CD4-positive, alpha-beta T cell treated with Interleukin-4 for 4 hours (primary cell): ENCODE data around the gene UPK1B.
A peak's percentile ranks its signal among the peaks of the same experiment; 100 is the strongest.
"Not testable (repeated sequence)": the region's sequence is repeated elsewhere in the genome, so short reads cannot be mapped to it uniquely, and the experiment has no call there.

Experiments
- DNase-seq: peaks from one replicate; pipeline ENCODE4 v3.0.0-alpha.2; 2020

UPK1B gene

GRCh38 chr3:119227070-119227850 is 53.9 kb downstream of the UPK1B start:
- DNase-seq = no peak

DNA sequence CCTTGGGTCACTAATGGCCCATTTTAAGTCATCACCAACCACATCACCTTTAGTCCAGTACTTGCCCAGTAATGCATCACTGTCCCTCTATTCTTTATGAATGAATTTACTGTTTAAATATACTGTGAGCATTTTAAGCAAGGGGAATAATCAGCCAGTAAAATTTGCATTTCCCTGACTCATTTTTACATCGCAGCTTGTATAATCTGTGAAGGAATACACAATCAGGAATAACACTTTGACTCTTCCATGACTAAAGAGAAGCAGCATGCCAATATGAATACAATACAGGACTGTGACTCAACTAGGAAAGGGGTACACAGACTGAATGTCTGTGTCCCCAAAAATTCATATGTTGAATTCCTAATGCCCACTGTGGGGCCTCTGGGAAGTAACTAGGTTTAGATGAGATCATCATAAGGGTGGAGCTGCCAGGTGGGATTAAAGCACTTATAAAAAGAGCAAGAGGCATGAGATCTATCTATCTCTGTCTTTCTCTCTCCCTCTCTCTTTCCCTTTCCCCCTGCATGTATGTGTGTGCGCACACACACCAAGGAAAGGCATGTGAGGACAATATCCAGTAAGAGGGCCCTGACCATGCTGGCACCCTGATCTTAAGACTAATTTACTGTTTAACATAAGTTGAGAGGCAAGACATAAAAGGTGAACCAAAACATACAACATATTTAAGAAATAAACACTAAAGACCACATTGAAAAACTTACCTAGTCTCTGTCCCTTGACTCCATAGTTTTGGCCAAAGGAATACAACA is 55.2 kb downstream of the UPK1B start:
- DNase-seq = no peak

DNA sequence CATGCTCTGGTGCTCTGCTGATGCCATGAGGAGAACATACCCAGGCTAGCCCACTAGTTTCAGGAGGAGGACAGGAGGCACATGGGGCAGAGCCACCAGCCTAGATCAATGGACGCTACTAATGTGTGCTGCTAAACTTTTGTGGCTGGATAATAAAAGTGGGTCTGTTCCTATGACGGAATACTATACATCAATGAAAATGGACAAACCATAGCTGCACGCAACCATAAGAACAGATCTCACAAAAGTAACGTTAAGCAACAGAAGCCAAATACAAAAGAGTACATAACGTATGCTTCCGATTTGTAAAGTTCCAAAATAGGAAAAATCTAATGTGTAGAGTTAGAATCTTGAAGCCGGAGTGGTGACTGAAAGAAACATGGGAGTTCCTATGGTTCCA is 55.8 kb downstream of the UPK1B start:
- DNase-seq = no peak

- DNase-seq = no peak
These were observed 56.7 kb downstream of the UPK1B start for GRCh38 chr3:119230071-119230470.

DNA sequence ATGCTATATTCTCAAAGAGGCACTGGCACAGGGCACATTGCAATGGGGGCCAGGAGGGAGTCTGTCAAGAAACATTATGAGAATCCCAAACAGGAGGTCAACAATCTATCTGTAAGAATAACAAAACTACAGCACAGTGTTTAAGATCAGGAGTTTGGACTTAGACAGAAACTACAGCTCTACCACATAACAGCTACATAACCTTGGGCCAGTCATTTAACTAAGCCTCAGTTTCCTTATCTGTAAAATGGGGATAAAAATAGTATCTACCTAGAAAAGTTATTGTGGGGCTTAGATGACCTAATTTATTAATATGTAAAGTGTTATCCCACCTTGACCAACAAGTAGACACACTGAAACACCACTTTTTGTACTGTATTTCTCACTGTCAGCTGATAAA is 57.3 kb downstream of the UPK1B start:
- no peak for DNase-seq

- DNase-seq = no peak
These were observed 61.2 kb downstream of the UPK1B start for GRCh38 chr3:119234610-119235009.

DNA sequence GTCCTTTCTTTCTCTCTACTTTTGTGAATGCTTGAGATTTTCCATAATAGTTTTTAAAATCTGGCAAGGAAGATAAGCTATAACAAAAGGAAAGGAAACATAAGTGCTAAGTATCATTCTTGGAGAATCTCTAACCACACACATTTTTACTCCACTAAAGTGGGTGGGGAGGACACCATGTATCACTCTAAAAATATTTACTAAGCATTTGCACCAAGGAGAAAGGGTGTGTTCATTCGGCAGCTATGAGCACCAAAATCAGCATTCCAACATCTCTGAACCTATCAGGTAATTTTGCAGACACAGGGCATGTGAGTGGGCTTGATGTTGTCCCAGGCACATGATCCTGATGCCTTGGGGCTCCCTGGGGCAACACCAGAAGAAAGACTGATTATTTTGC is 61.8 kb downstream of the UPK1B start:
- no peak for DNase-seq

GRCh38 chr3:119236756-119237155 is 63.4 kb downstream of the UPK1B start:
- DNase-seq = peak; percentile 30

- DNase-seq = no peak
These were observed 63.9 kb downstream of the UPK1B start for GRCh38 chr3:119237299-119237698.

DNA sequence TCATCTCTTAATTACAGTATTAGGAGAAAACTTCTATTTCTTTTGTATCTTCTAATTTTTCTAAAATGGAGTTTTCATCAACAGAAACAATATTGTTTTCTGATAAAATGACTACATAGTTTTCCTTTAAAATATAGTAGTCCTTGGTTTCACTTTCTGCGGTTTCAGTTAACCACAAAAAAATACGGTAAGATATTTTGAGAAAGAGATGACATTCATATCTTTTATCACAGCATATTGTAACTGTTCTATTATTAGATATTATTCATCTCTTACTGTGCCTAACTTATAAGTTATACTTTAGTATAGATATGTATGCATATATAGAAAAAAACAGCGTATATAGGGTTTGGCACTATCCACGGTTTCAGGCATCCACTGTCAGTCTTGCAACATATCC is 65.0 kb downstream of the UPK1B start:
- DNase-seq = peak; percentile 36

DNA sequence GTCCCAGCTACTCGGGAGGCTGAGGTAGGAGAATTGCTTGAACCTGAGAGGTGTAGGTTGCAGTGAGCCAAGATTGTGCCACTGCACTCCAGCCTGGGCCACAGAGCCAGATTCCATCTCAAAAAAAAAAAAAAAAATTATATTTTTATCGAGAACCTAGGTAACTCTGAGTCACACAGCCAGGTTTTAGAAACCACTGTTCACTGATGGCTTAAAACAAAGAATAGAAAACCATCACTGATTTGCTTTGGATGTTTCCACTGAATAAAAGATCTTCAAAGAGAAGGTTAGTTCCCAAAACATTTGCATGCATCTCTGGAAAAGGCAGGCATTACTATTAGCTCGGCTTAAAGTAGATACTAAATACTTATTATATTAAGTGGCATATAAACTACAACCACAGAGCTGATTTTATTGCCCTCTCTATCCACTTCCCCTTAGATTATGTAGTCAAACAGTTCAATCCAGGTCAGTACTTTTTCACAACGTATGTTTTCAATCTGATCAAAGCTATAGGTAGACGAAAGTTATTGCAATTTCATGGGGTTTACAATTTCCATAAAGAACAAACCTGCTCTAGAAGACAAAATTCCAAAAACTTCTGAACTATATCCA is 65.9 kb downstream of the UPK1B start:
- DNase-seq = peak; percentile 28

DNA sequence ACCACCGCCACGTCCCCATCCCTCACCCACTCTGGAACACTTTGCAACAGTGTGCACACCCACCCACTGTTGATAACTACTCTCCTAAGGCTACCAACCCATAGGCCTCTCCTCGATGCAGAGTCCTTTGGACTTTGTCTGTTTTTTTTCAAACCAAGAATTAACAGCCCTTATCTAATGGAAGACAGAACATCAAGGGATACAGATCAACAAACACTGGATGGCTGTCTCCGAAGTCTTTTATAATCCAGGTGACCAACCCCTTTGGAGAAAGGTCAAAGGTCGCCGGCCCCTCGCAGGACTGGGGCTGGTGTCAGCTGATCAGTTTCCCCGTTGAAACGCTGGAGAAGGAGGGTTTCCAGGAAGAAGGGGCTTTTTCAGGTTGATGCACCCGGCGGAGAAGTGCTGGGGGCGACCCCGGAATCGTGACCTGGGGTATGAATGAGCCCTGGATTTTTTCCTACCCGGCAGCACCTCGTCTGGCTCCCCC is 66.7 kb downstream of the UPK1B start:
- DNase-seq = no peak

DNA sequence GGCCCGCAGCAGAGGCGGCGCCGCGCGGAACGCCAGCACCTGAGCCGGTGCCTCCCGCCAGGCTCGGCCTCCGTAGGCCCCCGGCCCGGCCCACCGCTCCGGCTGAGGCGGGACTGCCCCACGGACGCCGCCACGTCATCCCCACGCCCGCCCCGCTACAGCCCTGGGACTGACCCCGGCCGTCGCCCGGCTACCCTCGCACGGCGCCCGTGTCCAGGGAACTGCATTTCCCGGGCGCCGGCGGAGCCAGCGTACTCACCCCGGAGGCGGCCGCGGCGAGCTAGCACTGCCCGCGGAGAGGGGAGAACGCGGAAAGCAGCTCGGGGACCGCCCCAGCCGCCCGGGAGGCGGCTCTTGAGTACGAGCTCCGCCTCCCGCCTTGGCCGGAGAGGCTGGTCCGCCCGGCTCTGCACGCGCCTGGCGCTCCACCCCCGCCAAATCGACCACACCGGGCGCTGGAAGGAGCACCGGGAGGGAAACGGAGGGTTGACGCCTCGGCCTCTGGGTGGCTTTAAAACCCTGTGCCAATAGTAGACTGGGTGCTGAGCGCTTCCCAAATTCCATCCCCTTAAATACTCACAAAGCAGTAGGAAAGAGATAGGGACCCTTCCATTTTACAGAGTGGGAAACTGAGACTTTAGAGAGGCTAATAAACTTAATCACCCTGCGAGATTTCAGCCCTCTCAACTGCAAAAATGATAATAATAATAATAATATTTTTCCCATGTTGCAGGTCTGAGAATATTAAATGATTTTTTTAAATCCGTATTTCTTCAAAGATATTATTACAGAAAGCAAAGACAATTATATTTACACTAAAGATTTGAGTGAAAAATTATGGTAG is 67.4 kb downstream of the UPK1B start, which contains the start of gene B4GALT4:
Gene B4GALT4 (minus strand): TSS at position 288 of the 844 bp plus-strand sequence. CDS start 10,779 bp downstream, outside the sequence.
- DNase-seq = peak; percentile 61

GRCh38 chr3:119242387-119243057 is 69.1 kb downstream of the UPK1B start:
- DNase-seq = not testable (repeated sequence)

DNA sequence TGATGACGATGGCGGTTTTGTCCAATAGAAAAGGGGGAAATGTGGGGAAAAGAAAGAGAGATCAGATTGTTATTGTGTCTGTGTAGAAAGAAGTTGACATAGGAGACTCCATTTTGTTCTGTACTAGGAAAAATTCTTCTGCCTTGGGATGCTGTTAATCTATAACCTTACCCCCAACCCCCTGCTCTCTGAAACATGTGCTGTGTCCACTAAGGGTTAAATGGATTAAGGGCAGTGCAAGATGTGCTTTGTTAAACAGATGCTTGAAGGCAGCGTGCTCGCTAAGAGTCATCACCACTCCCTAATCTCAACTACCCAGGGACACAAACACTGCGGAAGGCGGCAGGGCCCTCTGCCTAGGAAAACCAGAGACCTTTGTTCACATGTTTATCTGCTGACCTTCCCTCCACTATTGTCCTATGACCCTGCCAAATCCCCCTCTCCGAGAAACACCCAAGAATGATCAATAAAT is 69.7 kb downstream of the UPK1B start:
- not testable (repeated sequence) for DNase-seq

GRCh38 chr3:119243712-119244111 is 70.3 kb downstream of the UPK1B start:
- DNase-seq = no peak

GRCh38 chr3:119245778-119246177 is 72.4 kb downstream of the UPK1B start:
- DNase-seq = no peak
